Uterus (tissue), 4 donors: ENCODE results near the gene ACTN3. TPM values are rescaled to one million over a fixed set of nuclear protein-coding genes. Genes with fewer than 3 reads are reported as not detected.

Experiments
- DNase-seq, 2 donors: peaks; one replicate each; pipeline ENCODE4 v3.0.0-alpha.2; 2019 to 2020
- H3K27ac ChIP-seq, 2 donors: fragments of 200-600 bp; sonication (generic); 1 replicate in 1 of 2; 2 replicates in 1 of 2; pipeline ENCODE4 v1.5.1; 2016 to 2018
- H3K27me3 ChIP-seq, 2 donors: fragments of 200-600 bp; sonication (generic); one replicate each; pipeline ENCODE4 v1.5.1; 2018 to 2019; ENCODE audit warnings: control low read depth in 1 of 2
- H3K36me3 ChIP-seq, 2 donors: fragments of 200-600 bp; sonication (generic); one replicate each; pipeline ENCODE4 v1.5.1; 2019; ENCODE audit warnings: control low read depth in 1 of 2
- H3K4me1 ChIP-seq, 2 donors: fragments of 200-600 bp; sonication (generic); one replicate each; pipeline ENCODE4 v1.5.1; 2018 to 2019; ENCODE audit warnings: control low read depth in 1 of 2
- H3K4me3 ChIP-seq, 2 donors: fragments of 200-600 bp; sonication (generic); 1 replicate in 1 of 2; 2 replicates in 1 of 2; pipeline ENCODE4 v1.5.1; 2018 to 2019; ENCODE audit warnings: mild to moderate bottlenecking in 1 of 2
- H3K9me3 ChIP-seq, 2 donors: fragments of 200-600 bp; sonication (generic); one replicate each; pipeline ENCODE4 v1.5.1; 2019; ENCODE audit warnings: control low read depth in 1 of 2
- POLR2A ChIP-seq, 2 donors: fragments of 450-650 bp; IDR thresholded peaks; one replicate each; pipeline ENCODE4 v1.6.1; 2016; ENCODE audit warnings: antibody characterized with exemption in 2 of 2, mild to moderate bottlenecking in 1 of 2, moderate library complexity in 1 of 2
- intact Hi-C: fragments of 100-400 bp; cut with DNase I; formaldehyde crosslinking; loops from one replicate; pipeline ENCODE4 v1.15.1; 2023; ENCODE audit warnings: low total_unique reads
- total RNA-seq, 4 donors: library from RNA; depleted of rRNA in 3 of 4; stranded (reverse); fragments of >200 nt in 3 of 4; gene quantifications; one replicate each; pipeline versions ENCODE4 v1.1.0 to v1.2.4, GENCODE V29; 2014 to 2023
- TF ChIP-seq, protein P1 (sequence below), 4 experiments: fragments of 200-600 bp in 2 of 4; fragments of 450-650 bp in 2 of 4; sonication (generic) in 2 of 4; IDR thresholded peaks; one replicate each; pipeline ENCODE4 v1.5.1; 2016 to 2019; ENCODE audit warnings: antibody characterized with exemption in 4 of 4, mild to moderate bottlenecking in 2 of 4, moderate library complexity in 1 of 4
- donor health status: DM: yes; HTN: yes; CAD: no.

Gene ACTN3
- total RNA-seq, 4 donors from 2014 or later = 0.46 TPM; not detected in 3

DNA sequence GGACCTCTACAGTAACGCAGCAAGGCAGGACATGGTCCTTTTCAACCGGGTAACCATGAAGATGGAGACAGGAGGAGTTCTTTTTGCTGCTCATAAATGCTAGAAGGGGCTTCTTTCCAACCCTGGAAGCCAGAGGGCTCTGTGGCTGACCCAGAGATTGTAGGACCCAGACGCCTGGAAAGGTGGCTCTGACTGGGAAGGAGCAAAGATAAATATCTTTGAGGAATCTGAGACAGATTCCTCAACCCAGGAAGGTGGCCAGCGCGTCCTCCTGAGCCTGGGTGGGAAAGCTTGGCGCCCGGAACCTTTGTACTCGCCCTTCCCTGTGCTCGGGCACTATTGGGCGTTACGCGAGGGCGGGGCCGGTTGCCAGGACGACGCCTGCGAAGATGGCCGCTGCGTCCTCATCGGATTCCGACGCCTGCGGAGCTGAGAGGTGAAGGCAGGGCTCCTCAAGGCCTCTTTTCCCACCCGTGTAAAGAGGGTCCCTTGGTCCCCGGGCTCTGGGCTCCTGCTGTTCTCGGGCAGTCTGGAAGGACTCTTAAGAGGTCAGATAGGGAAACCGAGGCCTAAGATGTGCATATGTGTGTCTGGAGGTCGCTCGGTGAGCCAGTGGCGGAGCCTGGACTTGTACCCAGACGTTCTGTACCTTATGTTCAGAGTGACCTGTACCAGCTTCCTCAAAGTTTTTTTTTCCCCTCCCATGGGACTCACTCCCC, 36.3 kb upstream of the ACTN3 start, which contains the start of gene BBS1:
TSS of gene BBS1 (plus strand) at position 365 of the 719 bp plus-strand sequence. CDS start at position 390, 25 bp downstream.
- Histone ChIP-seq H3K4me3 (peak within 1 kb of the TSS; percentile 63 to 66), H3K27ac (peak within 1 kb of the TSS; percentile 53 to 66), H3K9me3 (no peaks in the 10 kb centered on the region), H3K36me3 (no peaks in the 10 kb centered on the region), H3K4me1 (peaks cover 0 to 4% of the 10 kb centered on the region in 2 donors), H3K27me3 (no peaks in the 10 kb centered on the region)
- intact Hi-C loops = no loop called here
- peak; percentile 83 to 86 for DNase-seq
- TF ChIP-seq POLR2A (IDR thresholded peaks at IDR 0.05) = peak in 1 of 2 donors; percentile 42
- TF ChIP-seq, protein P1, sequence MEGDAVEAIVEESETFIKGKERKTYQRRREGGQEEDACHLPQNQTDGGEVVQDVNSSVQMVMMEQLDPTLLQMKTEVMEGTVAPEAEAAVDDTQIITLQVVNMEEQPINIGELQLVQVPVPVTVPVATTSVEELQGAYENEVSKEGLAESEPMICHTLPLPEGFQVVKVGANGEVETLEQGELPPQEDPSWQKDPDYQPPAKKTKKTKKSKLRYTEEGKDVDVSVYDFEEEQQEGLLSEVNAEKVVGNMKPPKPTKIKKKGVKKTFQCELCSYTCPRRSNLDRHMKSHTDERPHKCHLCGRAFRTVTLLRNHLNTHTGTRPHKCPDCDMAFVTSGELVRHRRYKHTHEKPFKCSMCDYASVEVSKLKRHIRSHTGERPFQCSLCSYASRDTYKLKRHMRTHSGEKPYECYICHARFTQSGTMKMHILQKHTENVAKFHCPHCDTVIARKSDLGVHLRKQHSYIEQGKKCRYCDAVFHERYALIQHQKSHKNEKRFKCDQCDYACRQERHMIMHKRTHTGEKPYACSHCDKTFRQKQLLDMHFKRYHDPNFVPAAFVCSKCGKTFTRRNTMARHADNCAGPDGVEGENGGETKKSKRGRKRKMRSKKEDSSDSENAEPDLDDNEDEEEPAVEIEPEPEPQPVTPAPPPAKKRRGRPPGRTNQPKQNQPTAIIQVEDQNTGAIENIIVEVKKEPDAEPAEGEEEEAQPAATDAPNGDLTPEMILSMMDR (IDR thresholded peaks at IDR 0.05) = peak in 2 of 4 experiments; percentile 8 to 33

DNA sequence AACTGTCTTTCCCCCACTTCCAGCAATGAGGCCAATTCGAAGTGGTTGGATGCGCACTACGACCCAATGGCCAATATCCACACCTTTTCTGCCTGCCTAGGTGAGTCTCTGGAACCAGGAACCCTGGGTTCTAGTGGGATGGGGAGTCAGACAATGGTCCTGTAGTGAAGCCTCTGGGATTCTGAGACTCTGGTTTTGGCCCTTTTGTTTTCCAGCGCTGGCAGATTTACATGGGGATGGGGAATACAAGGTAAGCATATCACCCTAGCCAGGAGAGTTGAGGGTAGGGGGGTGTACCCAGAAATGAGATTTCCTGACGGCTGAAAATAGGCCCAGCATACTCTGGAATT, 35.7 kb upstream of the ACTN3 start:
- no peak for DNase-seq
- Histone ChIP-seq H3K27me3 (no peaks in the 10 kb centered on the region), H3K4me1 (peaks cover 0 to 4% of the 10 kb centered on the region in 2 donors), H3K9me3 (no peaks in the 10 kb centered on the region), H3K36me3 (no peaks in the 10 kb centered on the region), H3K4me3 (peak overlapping the region; percentile 63 to 66), H3K27ac (peak overlapping the region; percentile 53 to 66)
- TF ChIP-seq, protein P1 (IDR thresholded peaks at IDR 0.05) = no peak
- TF ChIP-seq POLR2A (IDR thresholded peaks at IDR 0.05) = no peak
- intact Hi-C loops = no loop called here

DNA sequence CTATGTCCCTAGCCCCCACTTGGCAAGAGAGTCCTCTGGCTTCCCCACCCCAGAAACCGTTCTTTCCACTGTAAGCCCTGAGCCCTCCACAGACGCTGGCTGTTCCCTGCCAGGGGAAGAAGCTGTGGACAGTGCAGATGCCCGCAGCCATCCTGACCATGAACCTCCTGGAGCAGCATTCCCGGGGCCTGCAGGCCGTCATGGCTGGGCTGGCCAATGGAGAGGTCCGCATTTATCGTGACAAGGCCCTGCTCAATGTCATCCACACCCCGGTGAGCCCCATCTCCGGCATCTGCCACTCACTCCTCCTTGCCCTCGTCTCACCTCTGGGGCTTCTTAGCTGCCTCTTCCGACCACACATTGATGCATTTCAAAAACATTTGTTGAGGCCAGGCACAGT, 23.1 kb upstream of the ACTN3 start:
- Histone ChIP-seq H3K9me3 (no peaks in the 10 kb centered on the region), H3K36me3 (no peaks in the 10 kb centered on the region), H3K27ac (no peak overlapping the region), H3K4me1 (no peaks in the 10 kb centered on the region), H3K27me3 (no peaks in the 10 kb centered on the region), H3K4me3 (no peak overlapping the region)
- DNase-seq = no peak
- TF ChIP-seq POLR2A (IDR thresholded peaks at IDR 0.05) = no peak
- TF ChIP-seq, protein P1 (IDR thresholded peaks at IDR 0.05) = no peak
- intact Hi-C loops = no loop called here

DNA sequence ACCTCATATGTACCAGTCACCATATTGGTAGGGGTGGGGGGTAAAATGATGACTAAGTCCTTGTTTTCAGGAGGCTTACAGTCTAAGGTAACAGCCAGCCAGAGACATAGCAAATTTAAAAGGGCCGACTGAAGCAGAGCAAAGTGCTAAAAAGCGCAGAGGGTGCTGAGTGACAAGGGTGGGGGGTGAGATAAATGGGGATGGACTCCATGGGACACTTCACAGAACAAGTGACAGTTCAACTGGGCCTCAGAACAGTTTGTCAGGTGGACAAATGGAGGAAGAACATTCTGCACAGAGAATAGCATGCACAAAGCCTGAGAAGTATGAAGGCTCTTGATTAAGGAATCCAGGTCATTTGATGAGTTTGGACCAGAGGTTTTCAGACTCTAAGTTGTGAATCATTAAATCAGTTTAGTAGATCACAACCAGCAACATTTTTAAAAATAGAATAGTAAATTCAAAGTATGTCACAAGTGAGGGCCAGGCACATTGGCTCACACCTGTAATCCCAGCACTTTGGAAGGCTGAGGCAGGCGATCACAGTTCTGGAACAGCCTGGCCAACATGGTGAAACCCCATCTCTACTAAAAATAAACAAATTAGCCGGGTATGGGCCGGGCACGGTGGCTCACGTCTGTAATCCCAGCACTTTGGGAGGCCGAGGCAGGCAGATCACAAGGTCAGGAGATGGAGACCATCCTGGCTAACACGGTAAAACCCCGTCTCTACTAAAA, 22.2 kb upstream of the ACTN3 start:
- Histone ChIP-seq H3K27me3 (no peaks in the 10 kb centered on the region), H3K4me1 (no peaks in the 10 kb centered on the region), H3K4me3 (no peak overlapping the region), H3K36me3 (no peaks in the 10 kb centered on the region), H3K9me3 (no peaks in the 10 kb centered on the region), H3K27ac (no peak overlapping the region)
- intact Hi-C loops = no loop called here
- no peak for DNase-seq
- TF ChIP-seq, protein P1 (IDR thresholded peaks at IDR 0.05) = no peak
- TF ChIP-seq POLR2A (IDR thresholded peaks at IDR 0.05) = no peak

DNA sequence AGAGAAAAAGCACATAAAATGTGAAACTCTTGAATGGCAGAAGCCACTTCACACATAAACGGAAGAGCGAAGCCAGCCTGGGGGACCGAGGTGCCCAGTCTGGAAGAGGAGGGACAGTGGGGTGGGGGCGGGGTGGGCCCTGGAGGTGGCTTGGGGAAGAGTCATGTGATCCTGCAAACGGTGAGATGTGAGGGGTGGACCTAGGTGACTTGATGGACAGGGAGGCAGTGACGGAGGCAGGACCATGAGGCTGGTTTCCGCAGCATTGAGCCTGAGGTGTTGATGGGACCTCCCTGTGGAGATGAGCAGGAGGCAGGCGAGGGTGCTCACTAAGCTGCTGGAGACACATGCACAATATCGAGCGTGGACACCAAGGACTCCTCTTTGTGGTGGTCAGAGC, 17.6 kb upstream of the ACTN3 start:
- no peak overlapping the region for H3K27ac ChIP-seq
- H3K4me1 ChIP-seq = no peaks in the 10 kb centered on the region
- TF ChIP-seq, protein P1 (IDR thresholded peaks at IDR 0.05) = no peak
- TF ChIP-seq POLR2A (IDR thresholded peaks at IDR 0.05) = no peak
- no peak overlapping the region for H3K4me3 ChIP-seq
- no peaks in the 10 kb centered on the region for H3K36me3 ChIP-seq
- H3K27me3 ChIP-seq = no peaks in the 10 kb centered on the region
- DNase-seq = no peak
- intact Hi-C loops = no loop called here
- H3K9me3 ChIP-seq = no peaks in the 10 kb centered on the region
